HG03097 (cell line): ENCODE results near the gene RNASE1.
"Not testable (repeated sequence)": the region's sequence is repeated elsewhere in the genome, so short reads cannot be mapped to it uniquely, and the experiment has no call there.

Source experiments
- ATAC-seq: cut with Tn5 transposase; IDR thresholded peaks from one replicate; pipeline ENCODE4 v1.9.1; 2021; ENCODE audit not compliant: unreplicated experiment, low FRiP score

RNASE1 gene

DNA sequence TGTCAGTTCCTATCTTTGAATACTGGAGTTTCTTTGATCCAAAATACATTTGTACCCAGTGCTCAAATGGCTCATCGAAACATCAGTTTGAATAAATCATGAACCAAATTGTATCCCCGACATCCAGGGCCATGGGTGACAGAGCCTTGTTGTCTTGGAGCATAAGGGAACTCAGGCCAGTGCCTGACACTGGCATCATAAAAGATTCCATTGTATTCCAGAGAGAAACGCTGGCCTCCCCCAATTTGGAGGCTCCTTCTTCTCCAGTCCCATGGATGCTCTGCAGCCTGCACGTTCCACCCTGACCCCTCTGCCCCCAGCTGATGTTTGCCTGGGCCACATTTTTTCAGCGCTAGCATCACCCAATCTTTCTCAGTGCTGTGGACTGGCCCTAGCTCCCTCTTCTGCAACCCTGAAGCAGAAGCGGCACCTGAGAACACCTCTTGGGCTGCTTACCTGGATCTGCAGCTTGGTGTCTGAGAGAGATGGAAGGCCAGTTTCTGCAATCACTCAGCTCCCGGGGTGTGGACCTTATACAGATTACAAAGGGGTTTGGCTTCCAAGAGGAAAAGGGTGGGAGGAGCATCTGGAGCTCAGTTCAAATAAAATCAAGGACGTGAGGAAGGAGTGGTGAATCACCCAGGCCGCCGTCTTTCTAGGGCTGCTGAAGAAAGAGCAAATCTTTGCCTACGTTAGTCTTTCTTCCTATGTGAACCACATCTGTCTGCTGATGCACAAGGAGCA is at the start of gene RNASE1:
Gene RNASE1, minus strand, starts transcription at position 504 of the 744 bp plus-strand sequence. CDS start 776 bp downstream, outside the sequence.
- no peak for ATAC-seq

DNA sequence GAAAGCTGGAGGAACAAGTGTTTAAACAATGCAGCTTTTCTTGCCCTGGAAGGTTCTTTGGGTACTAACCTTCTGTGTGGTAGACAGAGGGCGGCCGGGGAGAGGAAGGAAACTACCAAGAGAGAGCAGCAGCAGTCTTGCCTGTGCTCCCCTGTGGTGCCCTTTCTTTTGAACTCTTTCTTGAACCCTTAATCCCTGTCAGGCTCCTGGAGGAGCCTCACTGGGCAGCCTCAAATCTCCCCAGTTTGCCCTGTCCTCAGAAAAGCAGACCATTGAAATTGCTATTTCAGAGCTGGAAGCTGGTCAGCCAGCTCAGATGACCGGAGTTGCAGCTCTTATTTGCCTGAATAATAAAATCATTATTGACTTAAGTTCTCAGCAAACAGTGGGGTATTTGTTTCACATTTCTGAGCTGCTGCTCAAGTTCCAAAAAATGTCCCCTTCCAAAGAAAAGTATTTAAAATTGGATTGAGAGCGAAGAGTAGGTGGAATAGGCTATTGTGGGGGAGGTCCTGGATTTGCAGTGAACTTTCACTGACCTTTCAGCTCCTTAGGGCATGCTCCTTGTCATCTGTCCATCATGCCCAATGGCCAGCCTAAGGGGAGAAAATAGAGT is 46.4 kb upstream of the RNASE1 start:
- ATAC-seq: no peak

DNA sequence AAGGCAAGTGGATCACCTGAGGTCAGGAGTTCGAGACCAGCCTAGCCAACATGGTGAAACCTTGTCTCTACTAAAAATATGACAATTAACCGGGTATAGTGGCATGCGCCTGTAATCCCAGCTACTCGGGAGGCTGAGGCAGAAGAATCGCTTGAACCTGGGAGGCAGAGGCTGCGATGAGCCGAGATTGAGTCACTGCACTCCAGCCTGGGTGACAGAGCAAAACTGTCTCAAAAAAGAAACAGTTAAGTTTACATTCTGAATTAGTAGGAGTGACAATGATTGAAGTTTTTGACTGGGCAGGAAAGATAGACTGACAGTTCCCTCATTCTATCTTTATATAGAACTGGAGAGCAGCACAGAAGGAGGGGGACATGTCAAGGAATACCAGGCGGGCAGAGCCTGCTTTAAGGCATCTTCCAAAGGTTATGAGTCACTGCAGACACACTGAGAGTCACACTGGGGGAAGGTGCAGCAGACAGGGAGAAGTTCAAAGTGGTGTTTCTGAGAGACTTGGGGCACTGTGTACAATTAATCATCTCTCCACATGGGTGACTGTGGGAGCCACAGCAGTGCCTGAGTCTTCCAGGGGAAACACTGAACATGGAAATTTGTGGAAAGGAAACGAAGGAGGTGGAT is 45.8 kb upstream of the RNASE1 start:
- no peak for ATAC-seq

DNA sequence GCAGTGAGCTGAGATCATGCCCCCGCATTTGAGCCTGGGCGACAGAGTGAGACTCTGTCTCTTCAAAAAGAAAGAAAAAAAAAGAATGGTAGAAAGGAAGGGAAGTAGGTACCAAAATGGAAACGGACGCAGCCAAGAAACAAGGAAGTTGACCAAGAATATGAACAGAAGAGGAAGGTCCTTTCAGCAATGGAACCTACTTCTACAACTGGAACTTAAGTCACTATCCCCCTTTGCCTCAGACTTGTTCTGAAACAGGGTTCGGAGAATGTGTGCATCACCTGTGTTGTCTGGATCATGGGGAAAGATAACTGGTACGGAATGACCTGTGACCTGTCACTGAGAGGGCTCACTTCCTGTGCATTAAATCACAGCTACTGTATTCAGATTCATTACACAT is 43.9 kb upstream of the RNASE1 start:
- ATAC-seq: no peak

DNA sequence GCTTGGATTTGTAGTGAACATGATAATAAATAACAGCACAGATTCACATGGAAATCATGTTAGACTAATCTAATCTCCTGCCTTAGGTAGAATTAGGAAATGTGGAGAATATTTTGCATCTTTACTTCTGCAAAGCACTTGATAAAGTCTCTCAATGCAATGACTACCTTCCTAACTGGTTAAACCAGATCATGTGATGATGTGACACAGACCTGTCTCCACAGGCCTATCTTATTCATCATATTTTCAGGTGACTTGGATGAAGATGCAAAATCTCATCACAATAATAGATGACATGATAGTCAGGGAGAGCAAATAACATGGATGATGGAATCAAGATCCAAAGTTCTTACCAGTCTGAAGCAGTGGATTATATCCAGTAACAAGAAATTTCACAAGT is 38.5 kb upstream of the RNASE1 start:
- no peak for ATAC-seq

DNA sequence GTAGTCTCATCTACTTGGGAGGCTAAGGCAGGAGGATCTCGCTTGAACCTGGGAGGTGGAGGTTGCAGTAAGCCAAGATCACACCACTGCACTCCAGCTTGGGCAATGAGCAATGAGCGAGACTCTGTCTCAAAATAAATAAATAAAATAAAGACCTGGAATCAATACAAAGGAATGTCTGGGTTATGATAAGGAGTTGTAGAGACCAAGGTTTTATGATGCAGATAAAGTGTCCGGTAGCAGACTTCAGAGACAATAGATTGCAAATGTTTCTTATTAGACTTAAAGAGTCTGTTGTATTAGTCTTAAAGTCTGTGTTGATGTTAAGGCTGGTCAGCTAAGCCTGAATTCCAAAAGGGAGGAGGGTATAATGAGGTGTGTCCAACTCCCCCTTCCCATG is 35.2 kb upstream of the RNASE1 start:
- ATAC-seq: no peak

DNA sequence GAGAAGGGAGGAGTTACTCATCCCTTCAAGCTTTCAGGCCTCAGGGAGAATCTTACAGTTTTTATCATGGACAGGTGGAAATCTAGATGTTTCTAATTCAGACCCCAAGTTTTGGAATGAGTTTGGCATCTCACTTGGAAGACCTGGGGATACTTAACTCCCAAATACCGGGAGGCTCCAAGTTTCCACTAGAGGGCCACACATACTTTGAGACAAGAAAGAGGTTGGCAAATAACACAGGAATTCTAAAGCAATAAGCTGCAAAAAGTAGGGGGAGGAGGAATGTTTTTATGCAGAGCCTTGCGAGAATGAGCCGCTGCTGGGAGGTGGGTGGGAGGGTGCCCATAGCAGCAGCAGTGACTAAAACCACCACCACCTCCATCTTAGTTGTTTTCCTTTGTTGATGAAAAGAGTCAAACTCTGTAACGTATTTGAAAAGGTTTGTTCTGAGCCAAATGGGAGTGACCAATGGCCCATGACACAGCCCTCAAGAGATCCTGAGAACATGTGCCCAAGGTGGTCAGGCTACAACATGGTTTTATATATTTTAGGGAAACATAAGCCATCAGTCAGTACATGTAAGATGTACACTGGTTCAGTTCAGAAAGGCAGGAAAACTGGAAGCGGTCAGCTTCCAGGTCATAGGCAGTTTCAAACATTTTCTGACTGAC is 34.2 kb upstream of the RNASE1 start:
- no peak for ATAC-seq

DNA sequence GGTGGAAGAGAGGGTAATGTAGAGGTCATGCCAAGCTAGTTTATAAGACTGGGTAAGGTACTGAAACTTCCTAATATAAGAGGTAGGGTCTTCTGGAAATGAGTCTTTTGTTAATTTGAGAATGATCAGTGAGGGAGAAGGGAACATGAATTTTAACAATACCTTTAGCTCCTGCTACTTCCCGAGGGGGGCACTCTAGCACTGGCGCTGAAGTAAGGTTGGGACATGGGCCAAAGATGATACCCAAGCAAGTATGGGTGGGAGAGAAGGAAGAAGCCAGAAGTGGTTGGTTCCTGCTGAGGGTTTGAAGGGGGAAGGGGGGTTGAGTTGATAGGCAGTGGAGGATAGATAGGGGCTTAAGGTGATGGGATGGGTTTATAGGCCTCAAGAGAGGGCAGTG is 32.3 kb upstream of the RNASE1 start:
- no peak for ATAC-seq

DNA sequence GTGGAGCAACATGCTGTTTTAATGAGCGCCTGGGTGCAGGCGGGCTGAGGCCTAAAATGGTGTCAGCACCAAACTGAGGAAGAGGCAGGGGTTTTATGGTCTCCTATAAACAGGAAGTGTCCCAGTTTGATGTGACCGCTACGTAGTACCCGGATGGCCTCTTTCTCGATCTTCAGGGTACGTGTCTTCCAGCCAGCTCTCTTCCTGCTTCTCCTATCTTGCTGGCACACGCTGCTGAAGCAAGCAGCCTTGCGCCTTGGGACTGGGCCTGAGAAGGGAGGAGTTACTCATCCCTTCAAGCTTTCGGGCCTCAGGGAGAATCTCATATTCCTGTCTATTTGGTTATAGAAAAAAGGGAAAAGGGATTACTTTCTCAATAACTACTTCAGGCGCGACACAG is 28.2 kb upstream of the RNASE1 start:
- ATAC-seq: no peak

DNA sequence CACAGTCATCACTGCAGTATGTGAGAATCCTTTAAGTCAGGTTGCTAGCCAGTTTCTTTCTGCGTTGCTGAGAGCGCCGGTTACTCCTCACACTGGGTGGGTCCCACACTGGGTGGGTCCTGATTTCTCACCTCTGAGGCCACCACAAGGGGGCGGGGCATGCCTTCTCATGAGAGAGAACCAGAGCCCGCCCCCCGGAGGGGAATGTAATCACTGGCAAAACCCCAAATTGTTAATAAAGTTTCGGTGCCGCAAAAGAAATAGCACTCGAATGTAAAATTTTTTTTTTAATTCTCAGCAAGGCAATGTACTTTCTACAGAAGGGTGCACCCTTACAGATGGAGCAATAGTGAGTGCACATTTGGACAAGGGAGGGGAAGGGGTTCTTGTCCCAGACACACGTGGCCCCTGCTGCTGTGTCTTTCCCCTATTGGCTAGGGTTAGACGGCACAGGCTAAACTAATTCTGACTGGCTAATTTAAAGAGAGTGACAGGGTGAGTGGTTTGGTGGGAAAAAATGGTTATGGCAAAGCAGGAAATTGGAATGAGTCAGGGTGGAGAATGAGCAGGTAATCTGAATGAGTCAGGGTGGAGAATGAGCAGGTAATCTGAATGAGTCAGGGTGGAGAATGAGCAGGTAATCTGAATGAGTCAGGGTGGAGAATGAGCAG is 25.5 kb upstream of the RNASE1 start:
- ATAC-seq: not testable (repeated sequence)

DNA sequence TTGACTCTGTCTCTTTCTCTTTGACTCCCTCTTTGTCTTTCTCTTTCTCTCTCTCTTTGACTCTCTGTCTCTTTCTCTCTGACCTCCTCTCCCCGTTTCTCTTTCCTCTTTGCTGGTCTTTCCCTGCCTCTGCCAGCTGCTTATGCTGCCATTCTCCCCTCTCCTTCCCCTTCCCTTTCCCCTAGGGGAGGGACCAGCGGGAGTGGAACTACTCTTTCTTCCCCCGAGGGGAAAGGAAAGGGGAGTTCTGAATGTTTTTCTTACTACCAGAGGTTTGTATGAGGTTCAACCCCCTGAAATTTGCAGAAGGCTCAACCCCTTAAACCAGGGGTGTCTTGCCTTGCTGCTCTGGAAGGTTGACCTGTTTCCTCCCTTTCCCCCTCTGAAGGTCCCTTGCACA is 24.7 kb upstream of the RNASE1 start:
- no peak for ATAC-seq

DNA sequence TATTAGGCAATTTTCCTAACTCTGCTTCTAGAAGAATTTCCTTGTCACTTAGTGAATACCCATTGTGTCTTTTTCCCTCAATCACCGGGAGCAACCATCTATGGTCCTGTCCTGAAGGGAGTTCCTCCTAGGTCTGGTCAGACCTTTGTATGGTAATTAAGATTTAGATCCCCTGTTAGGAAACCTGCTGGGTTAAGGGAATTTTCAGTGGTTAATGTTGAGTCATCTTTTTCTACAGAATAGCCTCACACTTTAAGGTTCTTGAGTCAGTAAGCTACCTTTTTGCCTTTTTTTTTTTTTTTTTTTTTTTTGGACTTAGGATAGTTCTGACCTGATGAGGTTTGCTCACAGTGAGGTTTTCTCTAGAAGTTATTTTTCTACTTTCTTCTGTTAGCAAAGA is 24.0 kb upstream of the RNASE1 start:
- ATAC-seq: not testable (repeated sequence)

DNA sequence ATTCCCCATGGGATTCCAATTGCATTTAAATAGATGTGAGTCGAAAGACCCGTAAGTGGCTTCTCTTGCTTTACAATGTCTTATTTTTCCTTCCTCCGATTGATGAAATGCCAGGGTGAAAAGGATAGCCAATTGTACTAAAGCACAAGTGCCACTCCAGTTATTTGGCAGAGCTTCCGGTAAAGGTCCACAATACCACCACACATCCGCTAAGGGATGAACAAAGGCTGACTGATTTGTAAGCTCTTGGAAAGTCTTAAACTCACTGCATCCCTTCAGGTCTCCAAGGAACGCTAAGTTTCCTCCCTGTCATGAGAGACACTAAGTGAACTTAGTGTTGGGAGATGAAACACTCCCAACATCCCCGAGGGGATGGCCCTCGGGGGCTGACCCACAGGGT is 21.2 kb upstream of the RNASE1 start:
- no peak for ATAC-seq

DNA sequence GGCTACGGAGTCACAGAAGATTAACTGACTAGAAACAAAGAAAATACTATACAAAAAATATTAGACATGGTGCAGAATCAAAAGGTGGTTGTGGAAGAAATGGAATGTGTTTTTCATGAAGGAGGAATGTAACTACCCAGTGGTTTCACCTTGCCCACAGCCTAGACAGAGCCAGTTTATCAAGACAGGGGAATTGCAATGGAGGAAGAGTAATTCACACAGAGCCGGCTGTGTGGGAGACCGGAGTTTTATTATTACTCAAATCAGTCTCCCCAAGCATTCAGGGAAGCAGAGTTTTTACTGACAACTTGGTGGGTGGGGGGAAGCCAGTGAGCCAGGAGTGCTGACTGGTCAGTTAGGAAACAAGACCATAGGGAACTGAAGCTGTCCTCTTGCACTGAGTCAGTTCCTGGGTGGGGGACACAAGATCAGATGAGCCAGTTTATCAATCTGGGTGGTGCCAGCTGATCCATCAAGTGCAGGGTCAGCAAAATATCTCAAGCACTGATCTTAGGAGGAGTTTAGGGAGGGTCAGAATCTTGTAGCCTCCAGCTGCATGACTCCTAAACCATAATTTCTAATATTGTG is 19.0 kb upstream of the RNASE1 start:
- not testable (repeated sequence) for ATAC-seq

DNA sequence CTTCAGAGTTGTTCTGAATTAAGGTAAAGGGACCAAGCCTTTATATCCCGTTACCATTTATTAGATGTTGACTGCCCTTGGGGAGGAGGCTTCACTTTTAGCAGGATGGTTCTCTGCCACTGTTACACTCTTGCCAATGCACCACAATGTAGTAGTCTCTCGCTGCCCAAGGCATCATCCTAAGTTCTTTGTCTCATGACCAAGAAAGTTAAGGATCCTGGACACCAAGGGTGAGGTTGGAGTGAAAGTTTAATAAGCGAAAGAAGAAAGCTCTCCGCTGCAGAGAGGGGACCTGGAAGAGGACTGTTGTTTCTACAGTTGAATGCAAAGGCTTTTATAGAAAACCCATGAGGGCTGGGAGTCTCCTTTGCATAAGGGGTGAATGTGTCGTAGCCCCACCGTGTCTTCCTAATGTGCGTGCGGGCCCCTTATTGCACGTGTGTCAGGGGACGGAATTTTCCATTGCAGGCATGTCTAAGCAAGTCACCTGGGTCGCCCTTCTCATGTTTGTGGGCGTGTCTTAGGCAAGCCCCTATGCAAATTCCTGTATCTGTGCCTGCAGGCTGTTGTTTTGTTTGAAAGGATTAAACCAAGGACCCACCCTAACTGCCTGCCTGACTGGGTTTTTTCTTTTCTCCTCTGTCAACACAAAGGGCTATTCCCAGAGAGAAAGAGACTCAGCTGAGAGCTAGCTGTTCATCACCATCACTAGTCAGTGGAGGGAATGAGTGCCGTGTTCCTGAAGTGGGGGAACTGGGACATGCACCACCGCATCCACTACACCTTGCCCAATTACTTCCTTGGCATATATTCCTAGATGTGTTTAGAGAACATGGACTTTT is 17.6 kb upstream of the RNASE1 start:
- no peak for ATAC-seq

DNA sequence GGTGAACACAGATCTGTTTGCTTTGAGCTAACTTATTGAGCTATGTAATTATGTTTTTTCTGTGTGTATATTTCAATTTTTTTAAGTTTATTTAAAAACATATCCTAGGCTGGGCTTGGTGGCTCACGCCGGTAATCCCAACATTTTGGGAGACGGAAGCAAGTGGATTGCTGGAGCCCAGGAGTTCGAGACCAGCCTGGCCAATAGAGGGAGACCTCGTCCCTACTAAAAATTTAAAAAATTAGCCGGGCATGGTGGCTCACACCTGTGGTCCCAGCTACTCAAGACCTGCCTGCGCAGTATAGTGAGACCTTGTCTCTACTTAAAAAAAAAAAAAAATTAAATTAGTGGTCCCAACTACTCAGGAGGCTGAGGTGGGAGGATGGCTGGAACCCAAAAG is 16.2 kb upstream of the RNASE1 start:
- no peak for ATAC-seq

DNA sequence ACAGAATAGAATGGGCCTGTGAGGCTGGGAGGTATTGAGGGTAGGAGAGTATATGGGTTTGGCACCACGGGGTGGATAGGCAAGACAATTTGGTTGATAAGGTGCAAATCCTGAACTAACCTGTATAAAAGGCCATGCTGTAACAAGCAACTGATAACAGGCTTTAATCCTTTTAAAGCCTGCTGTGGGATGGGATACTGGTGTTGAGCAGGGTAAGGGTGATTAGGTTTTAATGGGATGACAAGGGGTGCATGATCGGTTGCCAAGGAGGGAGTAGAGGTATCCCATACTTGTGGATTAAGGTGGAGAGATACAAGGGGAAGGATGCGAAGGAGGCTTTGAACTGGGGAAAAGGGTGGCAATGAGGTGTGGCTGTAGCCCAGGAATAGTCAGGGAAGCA is 13.3 kb upstream of the RNASE1 start:
- not testable (repeated sequence) for ATAC-seq

DNA sequence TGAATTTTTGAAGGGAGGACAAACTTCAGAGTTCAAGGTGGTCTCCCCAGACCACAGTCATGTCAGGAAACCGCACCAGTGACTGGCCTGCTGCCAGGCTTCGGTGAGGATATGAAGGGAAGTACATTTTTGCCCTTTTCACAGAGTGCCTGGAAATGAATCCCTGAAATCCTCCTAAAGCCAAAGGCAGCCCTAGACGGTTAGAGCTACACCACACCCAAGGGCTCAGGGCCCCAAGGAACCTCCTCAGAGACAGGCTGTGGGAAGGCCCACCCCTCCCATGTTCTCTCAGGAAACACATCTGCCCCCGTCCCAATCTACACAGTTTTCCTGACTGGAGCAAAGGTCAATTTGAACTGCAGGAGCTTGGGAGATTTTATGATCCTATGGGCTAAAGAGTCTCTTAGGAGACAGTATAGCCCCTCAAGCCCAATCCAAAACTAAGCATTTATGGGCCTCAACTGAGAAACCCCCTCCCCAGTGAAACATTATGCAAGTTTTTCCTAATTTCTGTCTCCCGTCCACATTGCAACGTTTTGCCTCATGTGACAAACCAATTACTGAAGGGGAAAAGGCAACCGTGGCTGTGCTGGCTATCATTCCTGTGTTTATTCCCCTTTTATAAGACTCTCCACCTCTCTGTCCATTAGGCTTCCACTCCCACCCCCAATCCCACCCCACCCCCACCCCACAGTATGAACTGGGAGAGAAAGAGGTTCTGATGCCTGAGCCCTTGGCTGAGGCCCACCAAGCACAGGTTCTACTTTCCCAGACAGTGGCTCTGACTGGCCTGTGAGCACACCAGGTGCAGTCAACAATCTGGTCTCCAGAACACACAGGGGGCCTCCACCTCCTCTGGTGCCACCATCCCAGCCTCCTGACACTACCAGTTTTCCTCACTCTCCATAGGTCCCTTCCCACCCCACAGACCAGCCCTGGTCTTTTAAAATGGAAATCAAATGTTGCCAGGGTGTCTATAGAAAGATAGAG is 9.6 kb upstream of the RNASE1 start:
- ATAC-seq: no peak
